ENCODE measurements around the gene KCNK1.

The KCNK1 gene

DNA sequence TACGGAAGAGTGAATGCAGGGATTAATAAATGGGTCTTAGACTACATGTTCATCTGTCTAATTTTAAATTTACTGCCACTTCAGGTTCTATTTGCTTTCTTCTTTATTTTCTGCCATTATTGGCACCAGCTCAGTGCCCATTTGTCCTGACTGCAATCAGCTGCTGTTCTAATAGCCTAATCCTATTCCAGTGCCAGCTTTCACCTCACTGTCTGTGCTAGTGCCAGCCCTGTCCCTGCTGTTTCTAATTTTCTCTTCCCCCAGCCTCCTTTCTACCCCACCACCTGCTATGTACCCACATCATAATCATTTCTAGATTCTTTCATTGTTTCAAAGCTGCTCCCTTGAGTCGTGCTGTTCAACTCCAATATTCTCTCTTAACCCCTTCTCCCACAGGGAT, 86.4 kb downstream of the KCNK1 start:
- no peak overlapping the region for H3K4me2 ChIP-seq (ENCODE audit: low read length)
- H2AFZ ChIP-seq: no peak overlapping the region
- no peaks in the 10 kb centered on the region for H3K79me2 ChIP-seq
- no peak overlapping the region for H3K9ac ChIP-seq
- H3K4me3 ChIP-seq (ENCODE audit: low read depth, low read length): no peak overlapping the region
- H3K36me3 ChIP-seq (ENCODE audit: control insufficient read depth, insufficient read depth, low read length): no peaks in the 10 kb centered on the region
- no peak overlapping the region for H3K27ac ChIP-seq
- H3K9me3 ChIP-seq (ENCODE audit: control insufficient read depth, low read length): no peaks in the 10 kb centered on the region
- no peaks in the 10 kb centered on the region for H3K27me3 ChIP-seq (ENCODE audit: control insufficient read depth, insufficient read depth, low read length)
- H3K4me1 ChIP-seq: no peaks in the 10 kb centered on the region
- TF ChIP-seq, protein P1, sequence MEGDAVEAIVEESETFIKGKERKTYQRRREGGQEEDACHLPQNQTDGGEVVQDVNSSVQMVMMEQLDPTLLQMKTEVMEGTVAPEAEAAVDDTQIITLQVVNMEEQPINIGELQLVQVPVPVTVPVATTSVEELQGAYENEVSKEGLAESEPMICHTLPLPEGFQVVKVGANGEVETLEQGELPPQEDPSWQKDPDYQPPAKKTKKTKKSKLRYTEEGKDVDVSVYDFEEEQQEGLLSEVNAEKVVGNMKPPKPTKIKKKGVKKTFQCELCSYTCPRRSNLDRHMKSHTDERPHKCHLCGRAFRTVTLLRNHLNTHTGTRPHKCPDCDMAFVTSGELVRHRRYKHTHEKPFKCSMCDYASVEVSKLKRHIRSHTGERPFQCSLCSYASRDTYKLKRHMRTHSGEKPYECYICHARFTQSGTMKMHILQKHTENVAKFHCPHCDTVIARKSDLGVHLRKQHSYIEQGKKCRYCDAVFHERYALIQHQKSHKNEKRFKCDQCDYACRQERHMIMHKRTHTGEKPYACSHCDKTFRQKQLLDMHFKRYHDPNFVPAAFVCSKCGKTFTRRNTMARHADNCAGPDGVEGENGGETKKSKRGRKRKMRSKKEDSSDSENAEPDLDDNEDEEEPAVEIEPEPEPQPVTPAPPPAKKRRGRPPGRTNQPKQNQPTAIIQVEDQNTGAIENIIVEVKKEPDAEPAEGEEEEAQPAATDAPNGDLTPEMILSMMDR (IDR thresholded peaks at IDR 0.05): no peak

- H3K36me3 ChIP-seq (ENCODE audit: control insufficient read depth, insufficient read depth, low read length): no peaks in the 10 kb centered on the region
- H3K4me1 ChIP-seq: no peaks in the 10 kb centered on the region
- H3K9ac ChIP-seq: no peak overlapping the region
- no peak overlapping the region for H3K4me2 ChIP-seq (ENCODE audit: low read length)
- H3K79me2 ChIP-seq: no peaks in the 10 kb centered on the region
- no peaks in the 10 kb centered on the region for H3K27me3 ChIP-seq (ENCODE audit: control insufficient read depth, insufficient read depth, low read length)
- no peak overlapping the region for H3K27ac ChIP-seq
- no peak overlapping the region for H2AFZ ChIP-seq
- no peaks in the 10 kb centered on the region for H3K9me3 ChIP-seq (ENCODE audit: control insufficient read depth, low read length)
- no peak overlapping the region for H3K4me3 ChIP-seq (ENCODE audit: low read depth, low read length)
- TF ChIP-seq, protein P1 (IDR thresholded peaks at IDR 0.05): no peak
These were observed 90.4 kb downstream of the KCNK1 start for GRCh38 chr1:233704170-233704897.

DNA sequence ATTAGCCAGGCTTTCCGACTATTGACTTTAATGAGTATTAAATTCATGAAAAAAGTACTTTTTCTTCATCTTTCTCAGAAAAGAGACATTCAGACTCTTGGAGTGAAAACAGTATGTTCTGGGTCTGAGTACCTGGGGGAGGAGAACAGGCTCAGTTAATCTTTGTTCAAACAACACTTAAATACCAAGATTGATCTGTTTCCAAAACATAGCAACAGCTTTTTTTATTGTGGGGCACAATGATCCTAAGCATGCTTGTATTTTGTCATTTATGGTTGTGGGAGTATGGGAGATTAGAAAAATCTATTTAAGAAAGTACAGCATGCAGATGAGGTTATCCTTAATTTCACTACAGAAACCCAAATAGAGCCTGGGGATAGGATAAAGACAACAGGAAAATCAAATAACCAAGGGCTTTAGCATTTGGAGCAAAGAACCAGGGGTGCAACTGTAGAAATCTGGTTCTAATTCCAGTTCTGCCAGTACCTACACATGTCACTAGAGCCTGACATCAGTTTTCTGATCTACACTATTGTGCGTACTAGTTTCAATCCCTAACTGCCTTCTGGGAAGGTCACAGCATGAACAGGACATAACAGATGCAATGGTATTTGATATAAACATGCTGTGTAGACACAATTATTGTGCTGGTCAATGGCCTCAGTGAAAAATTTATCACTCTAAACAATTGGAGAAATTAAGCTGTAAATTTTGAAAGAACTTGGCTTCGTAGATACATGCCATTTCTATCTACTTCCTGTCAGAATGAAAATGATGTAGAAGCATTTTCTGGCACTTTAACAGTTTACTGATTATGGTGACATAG, 91.2 kb downstream of the KCNK1 start:
- Histone ChIP-seq H3K36me3 (ENCODE audit: control insufficient read depth, insufficient read depth, low read length) (no peaks in the 10 kb centered on the region), H2AFZ (no peak overlapping the region), H3K9ac (no peak overlapping the region), H3K27me3 (ENCODE audit: control insufficient read depth, insufficient read depth, low read length) (no peaks in the 10 kb centered on the region), H3K9me3 (ENCODE audit: control insufficient read depth, low read length) (no peaks in the 10 kb centered on the region), H3K4me2 (ENCODE audit: low read length) (no peak overlapping the region), H3K79me2 (no peaks in the 10 kb centered on the region), H3K4me1 (no peaks in the 10 kb centered on the region), H3K4me3 (ENCODE audit: low read depth, low read length) (no peak overlapping the region), H3K27ac (no peak overlapping the region)
- TF ChIP-seq, protein P1 (IDR thresholded peaks at IDR 0.05): no peak

GRCh38 chr1:233707153-233707879, 93.4 kb downstream of the KCNK1 start:
- Histone ChIP-seq H3K9me3 (ENCODE audit: control insufficient read depth, low read length) (no peaks in the 10 kb centered on the region), H3K4me1 (no peaks in the 10 kb centered on the region), H3K9ac (no peak overlapping the region), H3K27ac (no peak overlapping the region), H2AFZ (no peak overlapping the region), H3K79me2 (no peaks in the 10 kb centered on the region), H3K4me2 (ENCODE audit: low read length) (no peak overlapping the region), H3K36me3 (ENCODE audit: control insufficient read depth, insufficient read depth, low read length) (no peaks in the 10 kb centered on the region), H3K4me3 (ENCODE audit: low read depth, low read length) (no peak overlapping the region), H3K27me3 (ENCODE audit: control insufficient read depth, insufficient read depth, low read length) (no peaks in the 10 kb centered on the region)
- TF ChIP-seq, protein P1 (IDR thresholded peaks at IDR 0.05): no peak

All from parathyroid adenoma (tissue), 2 donors.